ENCODE measurements around the gene SPAG6.
"Not testable (repeated sequence)": the region's sequence is repeated elsewhere in the genome, so short reads cannot be mapped to it uniquely, and the experiment has no call there.

The SPAG6 gene

GRCh38 chr10:22406916-22407315, 61.6 kb downstream of the SPAG6 start:
- not testable (repeated sequence) for H3K36me3 ChIP-seq (ENCODE audit: insufficient read depth, low read length)

GRCh38 chr10:22410394-22410793, 65.1 kb downstream of the SPAG6 start:
- Histone ChIP-seq H3K36me3 (ENCODE audit: insufficient read depth, low read length) (no peaks in the 10 kb centered on the region), H3K9me3 (ENCODE audit: control insufficient read depth, insufficient read depth, low read length) (no peaks in the 10 kb centered on the region), H3K4me1 (ENCODE audit: insufficient read depth, low read length) (no peaks in the 10 kb centered on the region), H3K9ac (ENCODE audit: low read depth, low read length) (no peak overlapping the region)

More at GRCh38 chr10:22406916-22407315, 61.6 kb downstream of the SPAG6 start:
- not testable (repeated sequence) for H3K9me3 ChIP-seq (ENCODE audit: control insufficient read depth, insufficient read depth, low read length); H3K9ac ChIP-seq (ENCODE audit: low read depth, low read length); H3K4me1 ChIP-seq (ENCODE audit: insufficient read depth, low read length)

- Histone ChIP-seq H3K9me3 (ENCODE audit: control insufficient read depth, insufficient read depth, low read length) (no peaks in the 10 kb centered on the region), H3K4me1 (ENCODE audit: insufficient read depth, low read length) (no peaks in the 10 kb centered on the region), H3K36me3 (ENCODE audit: insufficient read depth, low read length) (no peaks in the 10 kb centered on the region), H3K9ac (ENCODE audit: low read depth, low read length) (no peak overlapping the region)
Observed at GRCh38 chr10:22410846-22411245, 65.5 kb downstream of the SPAG6 start.

DNA sequence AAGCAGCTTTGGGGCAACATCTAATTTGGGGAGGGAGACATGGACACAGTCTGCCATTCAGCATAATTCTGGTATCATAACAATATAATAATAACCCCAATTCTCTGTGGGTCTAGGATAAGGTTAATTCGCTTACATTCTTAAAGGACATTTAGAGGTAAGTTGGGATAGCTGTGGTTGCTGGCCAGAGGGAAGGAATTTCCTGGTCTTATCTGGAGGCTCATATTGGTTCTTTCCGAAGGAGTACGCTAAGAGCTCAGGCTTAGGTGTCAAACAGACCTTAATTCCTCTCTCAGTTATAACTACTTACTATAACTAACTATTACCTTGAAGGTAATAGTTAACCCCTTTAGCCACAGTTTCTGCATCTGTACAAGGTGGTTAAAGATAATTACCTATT, 68.8 kb downstream of the SPAG6 start:
- H3K9ac ChIP-seq (ENCODE audit: low read depth, low read length) = no peak overlapping the region
- no peaks in the 10 kb centered on the region for H3K4me1 ChIP-seq (ENCODE audit: insufficient read depth, low read length)
- no peaks in the 10 kb centered on the region for H3K36me3 ChIP-seq (ENCODE audit: insufficient read depth, low read length)
- no peaks in the 10 kb centered on the region for H3K9me3 ChIP-seq (ENCODE audit: control insufficient read depth, insufficient read depth, low read length)

- H3K4me1 ChIP-seq (ENCODE audit: insufficient read depth, low read length) = no peaks in the 10 kb centered on the region
- no peaks in the 10 kb centered on the region for H3K36me3 ChIP-seq (ENCODE audit: insufficient read depth, low read length)
- no peaks in the 10 kb centered on the region for H3K9me3 ChIP-seq (ENCODE audit: control insufficient read depth, insufficient read depth, low read length)
- no peak overlapping the region for H3K9ac ChIP-seq (ENCODE audit: low read depth, low read length)
Observed at GRCh38 chr10:22415072-22415471, 69.8 kb downstream of the SPAG6 start.

DNA sequence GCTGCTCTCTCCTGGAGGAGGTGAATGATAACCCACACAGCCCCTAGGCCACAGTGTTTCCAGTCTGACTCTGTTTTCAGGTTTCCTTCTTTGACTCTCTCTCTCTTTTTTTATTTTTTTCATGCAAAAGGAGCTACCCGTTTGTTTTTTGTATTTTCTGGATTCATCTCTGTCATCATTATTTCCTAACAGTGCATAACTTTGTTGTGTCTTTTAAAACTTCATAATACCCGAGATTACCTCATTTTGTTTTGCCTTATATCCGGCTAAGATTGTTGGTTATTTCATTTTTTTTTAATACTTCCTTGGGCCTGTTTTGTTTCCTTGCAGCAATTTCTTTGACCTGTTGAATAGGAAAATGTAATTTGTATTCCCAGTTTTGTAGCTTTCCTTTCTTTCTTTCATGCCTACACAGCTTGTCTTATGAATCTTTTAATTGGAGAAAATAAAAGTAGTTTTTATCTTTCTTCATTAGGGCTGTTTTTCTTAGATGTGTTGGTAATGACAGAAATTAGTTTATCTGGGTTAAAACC, 72.5 kb downstream of the SPAG6 start:
- no peaks in the 10 kb centered on the region for H3K9me3 ChIP-seq (ENCODE audit: control insufficient read depth, insufficient read depth, low read length)
- H3K4me1 ChIP-seq (ENCODE audit: insufficient read depth, low read length) = no peaks in the 10 kb centered on the region
- no peak overlapping the region for H3K9ac ChIP-seq (ENCODE audit: low read depth, low read length)
- H3K36me3 ChIP-seq (ENCODE audit: insufficient read depth, low read length) = no peaks in the 10 kb centered on the region

DNA sequence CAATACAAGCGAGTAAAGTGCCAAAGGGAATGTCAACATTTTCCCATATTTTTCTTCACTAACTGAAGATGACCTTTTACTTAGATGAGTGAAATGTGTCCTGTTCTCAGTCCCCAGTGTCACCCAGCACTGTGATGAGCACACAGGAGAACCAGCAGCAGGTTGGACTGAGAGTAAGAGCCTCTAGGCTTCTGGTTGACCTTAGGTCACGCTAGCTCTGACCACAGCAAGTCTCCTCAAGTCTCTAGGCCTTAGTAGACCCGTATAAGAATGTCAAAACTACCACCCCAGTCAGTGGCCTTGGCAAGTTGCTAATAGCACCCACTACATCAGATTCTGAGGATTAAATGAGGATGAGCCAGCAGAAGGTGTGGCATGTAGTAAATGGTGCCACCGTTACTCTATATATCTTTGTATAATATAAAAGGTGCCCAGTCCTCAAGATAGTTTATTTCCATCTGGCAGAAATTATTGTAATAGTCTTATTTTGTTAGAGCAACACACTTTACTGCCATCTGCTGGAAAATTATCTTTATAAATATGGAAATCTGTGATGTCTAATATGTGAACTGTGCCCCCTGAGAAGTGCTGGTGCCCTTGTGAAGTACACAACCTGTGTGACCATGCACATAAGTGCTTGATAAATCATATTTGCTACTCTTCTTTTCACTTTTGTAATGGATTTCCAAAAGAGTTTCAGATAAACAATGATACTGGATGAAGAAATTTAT, 75.7 kb downstream of the SPAG6 start:
- H3K9ac ChIP-seq (ENCODE audit: low read depth, low read length) = no peak overlapping the region
- H3K9me3 ChIP-seq (ENCODE audit: control insufficient read depth, insufficient read depth, low read length) = no peaks in the 10 kb centered on the region
- H3K36me3 ChIP-seq (ENCODE audit: insufficient read depth, low read length) = no peaks in the 10 kb centered on the region
- H3K4me1 ChIP-seq (ENCODE audit: insufficient read depth, low read length) = no peaks in the 10 kb centered on the region

GRCh38 chr10:22426653-22427052, 81.4 kb downstream of the SPAG6 start:
- Histone ChIP-seq H3K9ac (ENCODE audit: low read depth, low read length) (no peak overlapping the region), H3K36me3 (ENCODE audit: insufficient read depth, low read length) (no peaks in the 10 kb centered on the region), H3K9me3 (ENCODE audit: control insufficient read depth, insufficient read depth, low read length) (no peaks in the 10 kb centered on the region), H3K4me1 (ENCODE audit: insufficient read depth, low read length) (peaks cover 36% of the 10 kb centered on the region)

DNA sequence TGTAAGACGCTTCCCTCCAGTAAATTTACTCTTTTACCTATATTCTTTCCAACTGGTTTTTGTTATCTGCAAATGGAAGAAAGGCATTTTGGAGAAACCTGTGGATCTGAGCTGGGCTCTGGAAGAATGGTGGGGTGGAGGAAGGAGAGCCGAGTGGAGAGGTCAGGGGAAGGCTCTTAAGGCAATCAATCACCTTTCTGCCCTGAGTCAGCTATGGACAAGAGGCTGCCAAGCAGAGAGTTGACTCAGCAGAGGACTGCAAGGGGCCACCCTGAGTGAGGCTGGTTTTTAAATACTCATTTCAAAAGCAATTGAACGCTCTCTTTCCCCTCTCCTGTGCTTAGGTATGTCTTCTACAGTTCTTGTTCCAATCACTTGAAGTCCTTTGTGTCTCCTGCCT, 81.8 kb downstream of the SPAG6 start:
- Histone ChIP-seq H3K9me3 (ENCODE audit: control insufficient read depth, insufficient read depth, low read length) (no peaks in the 10 kb centered on the region), H3K9ac (ENCODE audit: low read depth, low read length) (no peak overlapping the region), H3K4me1 (ENCODE audit: insufficient read depth, low read length) (peaks cover 36% of the 10 kb centered on the region), H3K36me3 (ENCODE audit: insufficient read depth, low read length) (no peaks in the 10 kb centered on the region)

- Histone ChIP-seq H3K9ac (ENCODE audit: low read depth, low read length) (no peak overlapping the region), H3K36me3 (ENCODE audit: insufficient read depth, low read length) (no peaks in the 10 kb centered on the region), H3K9me3 (ENCODE audit: control insufficient read depth, insufficient read depth, low read length) (no peaks in the 10 kb centered on the region), H3K4me1 (ENCODE audit: insufficient read depth, low read length) (peaks cover 36% of the 10 kb centered on the region)
Observed at GRCh38 chr10:22427890-22428571, 82.7 kb downstream of the SPAG6 start.

- Histone ChIP-seq H3K36me3 (ENCODE audit: insufficient read depth, low read length) (no peaks in the 10 kb centered on the region), H3K4me1 (ENCODE audit: insufficient read depth, low read length) (peaks cover 37% of the 10 kb centered on the region), H3K9ac (ENCODE audit: low read depth, low read length) (no peak overlapping the region), H3K9me3 (ENCODE audit: control insufficient read depth, insufficient read depth, low read length) (no peaks in the 10 kb centered on the region)
Observed at GRCh38 chr10:22429146-22429545, 83.8 kb downstream of the SPAG6 start.

GRCh38 chr10:22429981-22430421, 84.7 kb downstream of the SPAG6 start:
- peaks cover 45% of the 10 kb centered on the region for H3K4me1 ChIP-seq (ENCODE audit: insufficient read depth, low read length)
- H3K9ac ChIP-seq (ENCODE audit: low read depth, low read length) = no peak overlapping the region
- H3K36me3 ChIP-seq (ENCODE audit: insufficient read depth, low read length) = no peaks in the 10 kb centered on the region
- no peaks in the 10 kb centered on the region for H3K9me3 ChIP-seq (ENCODE audit: control insufficient read depth, insufficient read depth, low read length)

GRCh38 chr10:22433875-22434274, 88.6 kb downstream of the SPAG6 start:
- H3K9ac ChIP-seq (ENCODE audit: low read depth, low read length) = no peak overlapping the region
- H3K9me3 ChIP-seq (ENCODE audit: control insufficient read depth, insufficient read depth, low read length) = no peaks in the 10 kb centered on the region
- no peaks in the 10 kb centered on the region for H3K36me3 ChIP-seq (ENCODE audit: insufficient read depth, low read length)
- H3K4me1 ChIP-seq (ENCODE audit: insufficient read depth, low read length) = peaks cover 31% of the 10 kb centered on the region

- Histone ChIP-seq H3K4me1 (ENCODE audit: insufficient read depth, low read length) (peaks cover 27% of the 10 kb centered on the region), H3K9me3 (ENCODE audit: control insufficient read depth, insufficient read depth, low read length) (no peaks in the 10 kb centered on the region), H3K9ac (ENCODE audit: low read depth, low read length) (no peak overlapping the region), H3K36me3 (ENCODE audit: insufficient read depth, low read length) (no peaks in the 10 kb centered on the region)
Observed at GRCh38 chr10:22434521-22434920, 89.2 kb downstream of the SPAG6 start.

- Histone ChIP-seq H3K36me3 (ENCODE audit: insufficient read depth, low read length) (no peaks in the 10 kb centered on the region), H3K9ac (ENCODE audit: low read depth, low read length) (no peak overlapping the region), H3K4me1 (ENCODE audit: insufficient read depth, low read length) (peaks cover 18% of the 10 kb centered on the region), H3K9me3 (ENCODE audit: control insufficient read depth, insufficient read depth, low read length) (no peaks in the 10 kb centered on the region)
Observed at GRCh38 chr10:22435650-22436049, 90.4 kb downstream of the SPAG6 start.

Data from ES-I3 (cell line).